Measurements from ENCODE around the gene PIK3IP1.
"Not testable (repeated sequence)": the region's sequence is repeated elsewhere in the genome, so short reads cannot be mapped to it uniquely, and the experiment has no call there.

Gene PIK3IP1, protein sequence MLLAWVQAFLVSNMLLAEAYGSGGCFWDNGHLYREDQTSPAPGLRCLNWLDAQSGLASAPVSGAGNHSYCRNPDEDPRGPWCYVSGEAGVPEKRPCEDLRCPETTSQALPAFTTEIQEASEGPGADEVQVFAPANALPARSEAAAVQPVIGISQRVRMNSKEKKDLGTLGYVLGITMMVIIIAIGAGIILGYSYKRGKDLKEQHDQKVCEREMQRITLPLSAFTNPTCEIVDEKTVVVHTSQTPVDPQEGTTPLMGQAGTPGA

DNA sequence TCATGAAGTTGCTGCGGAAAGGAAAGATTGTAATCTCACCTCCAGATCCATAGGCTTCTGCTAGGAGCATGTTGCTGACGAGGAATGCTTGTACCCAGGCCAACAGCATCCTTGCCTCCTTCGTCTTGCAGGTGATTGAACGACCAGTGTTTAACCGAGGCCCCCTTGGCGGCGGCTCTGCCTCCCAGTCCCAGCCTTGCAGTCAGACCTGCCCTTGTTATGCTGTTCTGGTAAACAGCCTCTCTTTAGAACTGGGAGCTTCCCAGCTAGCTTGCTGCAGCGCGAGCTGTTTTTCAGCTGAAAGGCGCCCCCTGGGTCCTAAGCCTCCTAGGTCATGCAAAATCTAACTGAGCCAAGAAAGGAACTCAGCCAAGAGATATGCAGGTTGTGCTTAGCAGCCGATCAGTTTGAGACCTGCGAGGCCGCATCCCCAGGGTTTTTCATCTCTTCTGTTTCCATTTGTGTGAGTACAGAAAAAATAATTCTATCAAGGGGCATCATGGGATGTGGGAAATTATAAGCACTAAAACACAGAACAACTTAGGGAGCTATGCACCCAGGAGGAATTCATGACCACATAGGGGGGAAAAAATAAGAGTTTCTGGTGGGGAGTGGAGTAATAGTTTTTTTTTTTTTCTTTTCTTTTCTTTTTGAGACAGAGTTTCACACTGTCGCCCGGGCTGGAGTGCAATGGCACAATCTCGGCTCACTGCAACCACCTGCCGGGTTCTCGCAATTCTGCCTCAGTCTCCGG, at the start of gene PIK3IP1:
Gene PIK3IP1, minus strand, starts transcription at position 253 of the 754 bp plus-strand sequence. Its CDS starts 144 bp downstream, at position 109.
- DNase-seq = peak; percentile 29

DNA sequence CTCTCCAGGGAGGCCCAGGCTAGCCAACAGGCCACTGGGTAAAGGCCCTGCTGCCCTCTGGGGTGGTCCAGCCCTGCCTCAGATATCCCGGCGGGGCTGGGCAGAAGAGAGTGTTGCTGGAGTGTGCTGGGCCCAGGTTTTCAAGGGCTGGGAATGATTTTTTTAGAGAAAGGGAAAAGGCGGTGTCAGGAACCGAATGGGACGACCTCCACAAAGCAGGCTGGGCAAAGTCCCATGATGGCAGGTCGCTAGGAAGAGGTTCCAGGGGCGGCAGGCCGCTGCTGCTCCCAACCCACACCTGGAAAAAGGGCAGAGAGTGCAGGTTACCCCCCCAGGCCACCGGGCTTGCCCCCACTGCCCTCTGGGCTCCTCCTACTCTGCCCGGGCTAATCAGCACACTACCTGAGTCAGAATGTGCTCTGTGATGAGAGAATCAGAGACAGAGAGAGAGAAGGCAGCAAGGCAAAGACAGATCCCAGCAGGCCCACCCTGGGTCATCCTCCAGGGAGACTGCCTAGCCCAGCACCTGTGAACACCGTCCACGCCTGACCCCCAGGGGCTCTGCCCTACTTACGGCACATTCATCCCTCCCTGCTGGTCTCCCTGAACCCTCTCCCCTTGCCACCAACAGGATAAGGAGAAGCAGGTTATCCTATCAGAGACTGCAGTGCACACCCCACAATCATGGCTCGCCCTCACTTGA, 49.2 kb upstream of the PIK3IP1 start:
- no peak for DNase-seq

DNA sequence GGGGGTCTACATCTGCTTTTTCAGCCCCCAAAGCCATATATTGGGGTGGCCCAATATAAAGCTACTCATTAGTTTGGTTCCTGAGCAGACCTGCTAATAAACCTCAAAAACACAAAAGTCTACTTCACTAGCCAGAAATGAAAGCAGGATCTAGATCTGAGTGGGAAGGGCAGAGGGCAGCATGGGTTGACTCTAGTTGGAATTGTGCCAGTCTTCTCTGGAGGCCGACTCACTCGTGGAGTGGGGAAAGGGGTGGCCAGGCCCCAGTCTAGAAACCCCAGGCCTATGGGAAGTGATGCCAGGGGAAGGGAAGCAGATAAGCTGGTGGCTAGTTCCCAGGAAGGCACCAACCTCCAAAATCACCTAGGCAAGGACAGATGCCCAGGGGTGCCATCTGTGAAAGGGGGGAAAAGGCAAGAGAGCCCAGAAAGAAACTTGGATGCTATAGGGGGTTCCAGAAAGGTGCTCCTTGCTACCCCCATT, 48.5 kb upstream of the PIK3IP1 start:
- DNase-seq = no peak

DNA sequence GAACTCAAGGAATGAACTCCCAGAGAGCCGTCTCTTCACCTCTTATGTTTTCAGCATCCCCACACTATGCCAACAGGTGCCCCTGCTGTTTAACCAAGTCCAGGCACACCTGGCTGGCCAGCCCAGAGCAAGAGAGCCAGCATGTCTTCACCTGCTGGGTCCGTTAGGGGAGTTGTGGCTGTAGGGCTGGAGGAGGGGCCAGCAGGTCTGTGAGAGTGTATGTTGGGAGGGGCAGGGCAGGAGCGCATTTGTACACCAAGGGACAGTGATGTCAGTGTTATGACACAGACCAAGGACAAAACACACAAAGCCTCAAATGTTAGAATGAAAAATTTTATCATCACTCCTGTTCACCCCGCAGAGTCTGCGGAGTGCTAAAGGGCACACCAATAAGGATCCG, 48.1 kb upstream of the PIK3IP1 start:
- DNase-seq = no peak

DNA sequence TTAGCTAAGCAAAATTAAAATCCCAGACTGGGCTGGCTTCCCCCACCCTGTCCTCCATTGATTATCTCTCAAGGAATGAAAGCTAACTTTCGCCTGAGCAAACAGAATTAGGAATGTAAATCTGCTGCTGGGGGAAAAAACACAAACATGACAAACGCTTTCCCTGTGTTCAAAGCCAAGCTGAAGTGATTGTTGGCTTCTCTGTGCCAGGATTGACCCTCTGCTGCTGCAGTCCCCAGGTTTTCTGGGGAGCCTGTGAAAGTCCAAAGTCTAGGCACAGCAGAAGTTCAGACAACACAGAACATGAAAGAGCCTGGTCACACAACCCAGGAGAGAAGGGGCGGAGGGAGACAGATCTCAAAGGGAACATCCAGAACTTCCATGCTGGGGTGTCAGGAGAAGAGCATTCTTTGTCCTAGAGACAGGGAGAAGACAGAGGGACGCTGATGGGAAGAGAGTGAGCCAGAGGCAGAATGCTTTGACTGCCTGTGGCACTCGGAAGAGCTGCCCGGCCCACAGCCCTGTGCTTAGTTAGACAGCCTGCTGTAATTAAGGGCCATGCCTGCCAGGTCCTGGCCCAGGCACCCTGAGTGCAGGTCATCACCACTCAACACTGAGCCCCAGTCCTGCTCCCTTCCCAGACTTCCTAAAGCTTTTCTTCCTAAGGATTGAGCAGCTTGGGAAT, 47.0 kb upstream of the PIK3IP1 start:
- DNase-seq = no peak

DNA sequence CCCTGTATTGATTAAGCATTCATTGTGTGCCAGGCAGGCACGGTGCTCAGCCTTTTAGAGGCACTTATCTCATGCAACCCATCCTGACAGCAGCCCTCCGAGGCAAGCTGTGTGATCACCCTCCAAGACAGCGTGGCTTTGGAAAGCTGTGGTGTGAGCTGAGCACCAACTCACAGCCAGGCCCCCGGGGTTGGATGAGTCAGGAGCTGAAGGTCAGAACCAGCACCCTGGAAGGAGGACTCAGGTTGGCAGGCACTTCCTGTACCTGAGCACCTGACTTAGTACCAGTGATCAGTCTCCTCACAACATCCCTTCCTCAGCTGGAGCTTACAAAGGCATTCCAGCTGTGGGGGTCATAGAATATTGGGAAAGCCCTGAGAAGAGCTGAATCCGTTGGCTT, 44.9 kb upstream of the PIK3IP1 start:
- no peak for DNase-seq

DNA sequence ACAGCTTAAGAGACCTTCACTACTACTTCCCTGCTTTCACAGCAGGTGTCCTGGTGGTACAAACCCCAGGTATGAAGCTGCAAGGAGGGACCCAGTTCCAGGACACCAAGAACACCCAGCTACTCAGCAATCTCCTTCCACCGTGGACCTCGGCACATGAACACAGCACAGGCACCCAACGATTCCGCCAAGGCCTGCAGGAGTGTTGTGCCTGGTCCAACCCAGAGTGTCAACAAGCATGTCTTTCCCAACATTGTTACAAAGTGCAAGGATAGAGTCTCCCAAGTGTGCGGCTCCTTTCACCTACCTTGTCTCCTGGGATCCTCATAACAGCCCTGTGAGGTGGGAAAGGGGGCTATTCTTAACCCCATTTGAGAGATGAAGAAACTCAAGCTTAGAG, 42.0 kb upstream of the PIK3IP1 start:
- DNase-seq = no peak

DNA sequence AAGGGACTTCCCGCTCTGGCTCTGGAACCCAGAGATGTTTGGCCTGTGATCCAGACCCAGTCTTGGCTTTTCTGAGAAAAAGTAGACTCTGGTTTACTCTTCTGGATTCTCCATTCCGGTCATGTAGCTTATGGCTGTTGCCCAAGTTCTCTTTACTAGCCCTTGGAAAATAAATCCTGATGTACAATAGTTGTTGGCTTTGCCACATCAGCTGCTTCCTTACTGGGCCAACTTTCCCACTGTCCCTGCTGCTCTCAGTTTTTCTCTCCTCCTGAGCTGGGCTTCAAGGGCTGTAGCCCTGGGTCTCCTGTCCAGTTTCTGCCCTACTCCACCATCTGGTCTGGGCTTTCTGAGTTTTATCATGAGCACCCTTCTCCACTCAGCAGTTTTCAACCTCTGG, 41.4 kb upstream of the PIK3IP1 start:
- no peak for DNase-seq

DNA sequence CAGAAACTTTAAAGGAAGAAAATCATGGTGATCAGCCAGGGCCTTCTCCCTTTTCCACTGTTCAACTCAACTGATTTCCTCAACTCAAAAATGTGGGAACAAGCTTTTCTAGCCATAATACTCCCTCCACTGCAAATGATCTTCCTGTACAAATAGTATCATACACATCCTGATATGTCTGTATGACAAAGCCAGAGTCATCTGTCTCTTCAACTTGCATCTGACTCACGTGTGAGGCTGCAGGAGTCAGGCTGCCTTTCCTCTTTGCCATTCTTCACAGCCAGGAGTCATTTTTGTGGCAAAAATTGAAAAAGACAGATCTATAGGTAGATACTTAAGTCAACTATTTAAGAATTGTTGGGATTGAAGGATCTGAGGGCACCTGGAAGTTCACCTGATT, 40.6 kb upstream of the PIK3IP1 start:
- no peak for DNase-seq

DNA sequence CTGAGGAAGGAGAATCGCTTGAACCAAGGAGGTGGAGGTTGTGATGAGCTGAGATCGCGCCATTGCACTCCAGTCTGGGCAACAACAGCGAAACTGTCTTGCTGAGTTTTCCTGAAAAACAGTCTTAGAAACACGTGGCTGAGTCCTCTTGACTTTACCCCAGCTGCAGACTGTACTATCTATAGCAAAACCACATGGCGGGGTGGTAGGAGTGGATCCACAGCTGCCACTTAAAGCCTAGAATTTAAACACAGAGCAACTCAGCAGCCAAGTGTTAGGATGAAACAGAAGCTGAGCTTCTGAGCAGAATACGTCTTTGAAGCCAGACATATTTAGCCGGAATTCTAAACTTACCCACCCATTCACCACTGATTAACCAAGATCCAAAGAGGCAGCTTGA, 39.7 kb upstream of the PIK3IP1 start:
- no peak for DNase-seq

DNA sequence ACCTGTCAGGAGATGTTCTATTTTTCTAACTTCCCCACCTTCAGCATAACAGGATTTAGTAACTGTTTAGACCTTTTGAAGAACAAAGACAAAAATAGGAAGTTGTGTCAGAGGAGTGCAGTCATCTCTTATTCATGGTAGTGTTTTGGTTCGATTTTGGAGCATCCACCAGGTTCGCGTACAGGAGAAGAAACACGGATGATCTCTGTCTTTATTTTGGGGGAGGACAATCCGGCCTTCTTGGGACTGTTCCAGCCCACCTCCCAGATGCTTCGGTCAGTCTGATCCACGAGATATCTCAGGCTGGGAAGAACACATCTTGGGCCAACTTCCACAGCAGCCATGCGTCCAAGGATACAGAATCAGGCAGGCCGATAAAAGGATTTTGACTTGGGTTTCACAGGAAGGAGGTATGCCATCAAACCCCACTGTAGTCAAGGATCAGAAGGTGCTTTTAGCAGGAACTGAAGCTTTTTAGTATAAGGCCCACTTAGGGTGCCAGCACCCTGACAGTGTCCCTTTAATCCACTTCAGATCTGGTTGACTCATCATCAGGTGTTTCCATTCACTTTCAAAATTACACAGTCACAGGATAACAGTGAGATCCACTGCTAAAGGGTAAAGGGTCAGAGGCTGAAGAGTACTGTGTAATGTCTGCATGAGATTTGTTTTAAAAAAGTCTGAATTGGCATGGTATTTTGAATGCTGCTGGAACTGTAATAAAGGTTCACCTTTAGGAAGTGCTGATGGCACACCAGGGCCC, 37.3 kb upstream of the PIK3IP1 start:
- no peak for DNase-seq

DNA sequence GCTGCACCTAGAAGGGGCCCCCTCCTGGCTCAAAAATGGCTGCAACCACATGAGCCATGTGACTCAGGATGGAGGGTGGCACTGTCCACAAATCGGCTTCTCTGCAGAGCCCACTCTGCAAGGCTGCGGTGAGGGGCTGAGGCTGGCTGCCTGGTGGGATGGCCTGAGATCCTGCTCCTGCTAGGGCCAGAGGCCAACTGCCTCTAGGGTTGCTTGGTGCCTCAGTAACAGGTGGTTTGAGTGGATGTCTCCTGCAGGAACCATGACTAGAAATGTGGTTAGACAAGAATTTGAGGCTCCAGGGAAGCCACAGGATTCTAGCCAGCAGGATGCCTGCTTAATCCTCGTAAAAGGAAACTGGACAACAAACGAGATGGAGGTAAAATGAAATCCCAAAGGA, 36.7 kb upstream of the PIK3IP1 start:
- no peak for DNase-seq

DNA sequence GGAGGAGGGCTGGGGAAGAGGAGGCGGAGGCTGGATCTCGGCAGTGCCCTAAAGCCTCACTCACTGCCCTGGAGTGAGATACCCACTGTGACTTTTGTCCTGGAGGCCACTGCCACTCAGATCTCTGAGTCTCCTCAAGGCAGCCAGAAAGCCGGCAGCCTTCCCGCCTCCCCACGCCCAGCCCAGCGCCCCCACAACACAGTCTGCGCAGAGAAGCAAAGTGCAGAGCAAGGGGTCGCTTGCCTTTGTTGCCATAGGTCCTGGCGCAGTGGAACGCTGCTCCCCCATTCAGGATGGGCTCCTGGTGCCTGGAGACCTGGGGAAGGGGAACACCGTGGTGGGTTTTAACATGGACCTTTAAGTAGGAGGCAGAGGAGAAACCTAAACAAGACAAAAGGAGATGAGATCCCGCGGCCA, 36.3 kb upstream of the PIK3IP1 start:
- no peak for DNase-seq

DNA sequence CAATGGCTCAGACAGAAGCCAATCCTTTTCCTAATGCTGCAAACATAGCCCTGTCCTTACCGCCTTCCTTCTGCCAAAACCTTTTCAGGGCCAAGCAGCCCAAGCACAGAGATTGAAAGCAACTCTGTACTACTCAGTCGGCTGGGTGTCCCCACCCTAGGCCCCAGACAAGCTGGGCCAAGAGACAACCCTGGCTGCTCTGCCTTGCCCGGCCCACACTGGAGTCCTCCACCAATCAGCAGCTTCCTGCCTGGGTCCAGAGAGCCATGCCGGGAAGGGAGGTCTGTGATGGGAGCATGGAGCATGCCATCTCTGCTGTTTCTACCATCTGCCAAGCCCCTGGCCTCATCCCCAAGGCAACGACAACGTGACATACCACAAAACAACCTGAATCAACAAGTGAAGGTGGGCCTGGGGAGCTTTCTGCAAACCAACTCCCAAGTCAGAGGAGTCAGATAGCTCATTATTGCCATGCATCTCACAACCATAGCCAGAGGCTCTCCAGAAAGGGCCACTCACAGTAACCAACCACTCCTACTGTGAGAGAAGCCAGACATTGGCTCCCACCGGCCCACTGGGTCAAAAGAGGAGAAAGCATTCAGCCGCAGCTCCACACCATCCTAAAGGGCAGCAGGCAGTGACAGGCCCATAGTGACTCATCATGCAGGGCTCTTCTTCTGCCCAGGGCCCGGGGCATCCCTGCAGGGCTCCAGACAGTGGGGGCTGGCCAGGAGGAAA, 35.7 kb upstream of the PIK3IP1 start:
- DNase-seq = no peak

DNA sequence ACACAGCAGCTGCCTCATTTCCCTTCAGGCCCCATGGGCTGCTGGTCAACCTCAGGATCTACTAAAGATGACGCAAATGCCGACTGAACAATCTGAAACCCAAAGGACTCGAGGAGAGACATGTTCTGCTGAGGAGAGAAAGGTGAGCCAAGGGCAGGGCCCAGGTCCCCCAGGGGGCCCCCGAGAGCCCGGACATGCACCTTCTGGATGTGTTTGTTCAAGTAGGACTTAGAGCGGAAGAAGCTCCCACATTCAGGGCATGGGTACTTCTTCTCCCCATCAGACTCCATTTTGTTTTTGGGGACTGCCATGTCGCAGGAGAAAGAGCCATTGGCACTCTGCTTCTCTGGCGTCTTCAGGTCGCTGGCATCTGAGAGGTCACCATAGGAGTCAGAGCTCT, 34.6 kb upstream of the PIK3IP1 start:
- DNase-seq = no peak

DNA sequence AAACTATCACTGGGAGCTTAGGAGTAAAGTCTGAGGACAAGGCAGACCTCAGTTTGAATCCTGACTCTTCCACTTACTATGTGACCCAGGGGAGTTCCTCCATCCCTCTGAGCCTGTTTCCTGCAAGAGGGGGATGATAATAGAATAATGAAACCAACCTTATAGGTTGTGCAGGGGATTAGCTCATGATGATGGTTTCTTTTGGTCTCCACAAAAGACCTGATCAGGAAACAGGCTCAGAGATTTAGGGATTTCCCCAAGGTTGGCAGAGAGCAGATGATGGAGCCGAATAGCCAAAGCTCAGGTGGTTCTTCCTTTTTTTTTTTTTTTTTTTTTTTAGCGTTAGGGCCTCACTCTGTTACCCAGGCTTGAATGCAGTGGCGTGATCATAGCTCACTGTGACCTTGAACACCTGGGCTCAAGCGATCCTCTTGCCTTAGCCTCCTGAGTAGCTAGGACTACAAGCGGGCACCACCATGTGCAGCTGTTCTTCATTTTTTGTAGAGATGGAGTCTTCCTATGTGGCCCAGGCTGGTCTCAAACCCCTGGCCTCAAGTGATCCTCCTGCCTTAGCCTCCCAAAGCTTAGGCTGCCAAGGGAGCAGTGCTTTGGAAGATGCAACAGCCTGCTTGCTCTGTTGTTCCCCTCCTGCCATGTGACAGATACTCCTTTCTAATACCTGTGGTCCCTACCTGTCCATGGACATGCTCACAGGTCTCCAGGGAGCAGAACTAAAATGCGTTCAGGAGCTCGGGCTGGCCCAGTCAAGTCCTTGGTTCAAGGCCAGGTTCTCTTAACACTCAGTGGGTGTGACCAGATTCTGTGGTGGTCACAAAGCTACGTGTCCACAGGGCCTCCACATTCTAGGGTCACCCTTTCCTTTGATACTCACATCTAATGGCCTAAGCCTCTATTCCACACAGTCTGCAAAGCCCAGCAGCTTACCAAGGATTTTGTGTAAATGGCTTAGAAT, 31.6 kb upstream of the PIK3IP1 start:
- DNase-seq = no peak

DNA sequence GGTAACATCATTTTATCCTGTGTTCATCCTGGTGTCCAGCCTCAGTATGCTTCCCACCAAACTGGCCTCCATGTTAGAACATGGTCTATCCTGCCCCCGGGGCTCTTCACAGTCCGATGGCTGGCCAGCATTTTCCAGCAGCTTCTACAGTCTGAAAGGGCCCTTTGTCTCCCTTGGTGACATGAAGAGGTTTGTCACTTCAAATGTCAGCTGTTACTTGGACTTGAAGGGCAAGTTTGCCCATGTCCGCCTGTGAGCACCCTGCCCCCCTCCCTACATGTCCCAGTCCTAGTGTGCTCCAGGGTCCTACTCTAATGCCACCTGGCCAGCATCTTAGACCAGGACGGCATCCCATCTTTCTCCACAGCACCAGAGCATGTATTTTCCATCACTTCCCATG, 29.1 kb upstream of the PIK3IP1 start:
- no peak for DNase-seq

DNA sequence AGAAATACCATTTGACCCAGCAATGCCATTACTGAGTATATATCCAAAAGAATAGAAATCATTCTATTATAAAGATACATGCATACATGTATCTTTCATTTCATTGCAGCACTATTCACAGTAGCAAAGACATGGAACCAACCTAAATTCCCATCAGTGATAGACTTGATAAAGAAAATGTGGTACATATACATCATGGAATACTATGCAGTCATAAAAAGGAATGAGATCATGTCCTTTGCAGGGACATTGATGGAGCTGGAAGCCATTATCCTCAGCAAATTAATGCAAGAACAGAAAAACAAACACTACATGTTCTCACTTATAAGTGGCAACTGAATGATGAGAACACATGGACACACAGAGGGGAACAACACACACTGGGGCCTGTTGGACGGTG, 21.9 kb upstream of the PIK3IP1 start:
- not testable (repeated sequence) for DNase-seq

DNA sequence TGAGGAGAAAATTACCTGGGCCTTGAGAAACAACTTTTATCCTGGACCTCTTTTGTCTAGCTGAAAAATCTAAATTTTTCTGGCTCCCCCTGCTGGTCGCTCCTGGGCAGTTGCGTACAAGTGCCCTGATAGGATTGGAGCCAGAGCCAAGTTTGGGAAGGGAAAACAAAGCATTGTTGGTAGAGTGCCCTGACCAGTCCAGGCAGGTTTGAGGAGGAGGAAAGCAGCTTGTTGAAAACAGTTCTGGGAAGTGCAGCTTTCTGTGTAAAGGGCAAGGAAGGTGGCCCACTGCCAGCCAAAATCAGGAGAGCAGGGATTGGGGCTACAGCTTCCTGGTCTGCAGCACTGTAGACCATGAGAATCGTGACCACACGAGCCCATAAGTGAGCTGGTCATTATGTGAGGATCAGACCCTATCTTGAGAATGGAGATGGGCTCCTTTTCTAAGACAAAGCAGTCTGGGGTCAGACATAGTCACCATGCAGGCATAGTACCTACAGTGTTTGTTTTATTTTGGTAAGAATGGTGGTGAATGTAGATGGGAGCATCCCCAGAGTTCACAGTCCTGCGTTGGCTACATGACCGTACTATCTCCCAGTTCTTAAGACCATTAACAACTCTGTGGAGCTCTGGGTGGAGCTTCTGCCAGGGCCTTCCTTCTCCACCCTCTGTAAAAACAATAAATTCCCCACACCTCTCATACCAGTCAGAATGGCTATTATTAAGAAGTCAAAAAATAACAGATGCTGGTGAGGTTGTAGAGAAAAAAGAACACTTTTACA, 21.3 kb upstream of the PIK3IP1 start:
- DNase-seq = no peak

DNA sequence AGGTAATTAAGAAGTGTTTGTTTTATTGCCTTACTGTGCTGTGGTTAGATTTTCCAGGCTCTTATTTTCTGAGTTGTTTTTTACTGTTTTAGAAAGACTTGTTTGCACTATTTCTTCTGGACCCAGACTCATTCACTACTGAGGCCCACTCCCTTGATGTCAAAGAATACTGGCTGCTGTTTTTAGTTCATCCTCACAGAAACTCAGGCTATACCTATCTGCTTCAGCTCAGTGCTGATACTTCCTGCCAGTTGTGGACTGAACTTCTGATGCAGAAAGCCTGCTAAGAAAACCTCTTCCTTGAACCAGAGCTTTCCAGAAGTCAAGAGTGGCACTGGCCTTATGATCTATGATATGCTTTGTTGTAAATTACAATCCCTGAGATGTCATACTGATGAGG, 15.9 kb upstream of the PIK3IP1 start:
- DNase-seq = no peak

All from GF-D8 (cell line).